Body of pancreas (tissue), 4 donors: ENCODE measurements around the gene STRBP.

ENCODE experiments used
- CTCF ChIP-seq, 7 experiments: fragments of 450-650 bp in 4 of 7; fragments of 200-600 bp in 3 of 7; sonication (generic) in 3 of 7; IDR thresholded peaks; one replicate each; pipeline ENCODE4 v1.5.1; 2016 to 2019; ENCODE audit warnings: antibody characterized with exemption in 7 of 7
- POLR2A ChIP-seq, 3 donors: fragments of 450-650 bp; IDR thresholded peaks; one replicate each; pipeline ENCODE4 v1.6.1; 2016; ENCODE audit warnings: antibody characterized with exemption in 3 of 3, mild to moderate bottlenecking in 2 of 3

GRCh38 chr9:123287639-123288038 lies 19.3 kb upstream of the STRBP start:
- TF ChIP-seq CTCF (IDR thresholded peaks at IDR 0.05) = no peak
- TF ChIP-seq POLR2A (IDR thresholded peaks at IDR 0.05) = no peak
